H1 (cell line): ENCODE measurements around the gene SPAG16. TPM values are rescaled to one million over a fixed set of nuclear protein-coding genes. Genes with fewer than 3 reads are reported as not detected.

Experiments
- CTCF ChIA-PET: fragments of 300-600 bp; sonication (Branson Sonifier 250); formaldehyde crosslinking; loops from one replicate; lab custom pipeline; 2021; ENCODE audit not compliant: partially characterized antibody; lab: Charles Lee
- POLR2A ChIA-PET: fragments of 300-600 bp; sonication (Branson Sonifier 250); formaldehyde crosslinking; loops from one replicate; lab custom pipeline; 2021; ENCODE audit warnings: inconsistent platforms; ENCODE audit not compliant: partially characterized antibody; lab: Charles Lee
- DNase-seq, 2 experiments: peaks; one replicate each; pipeline versions ENCODE4 v3.0.0 to v3.0.0-alpha.2; 2010 to 2022; ENCODE audit warnings: low spot score in 2 of 2, low read depth in 1 of 2, mixed read lengths in 1 of 2
- FAIRE-seq: peaks from 2 replicates; lab custom pipeline; 2011; peaks lifted over from hg19 to GRCh38; lab: Jason Lieb, UNC
- H2AFZ ChIP-seq: 2 replicates; pipeline ENCODE4 v1.8.1; 2012; ENCODE audit warnings: low read length, inconsistent platforms
- H2AK5ac ChIP-seq: 2 replicates; pipeline ENCODE4 v1.6.1; 2013; ENCODE audit warnings: low read depth, low read length
- H2BK120ac ChIP-seq: replicated peaks from 2 replicates; pipeline ENCODE3; 2013; ENCODE audit warnings: low read depth, low read length, inconsistent platforms
- H2BK12ac ChIP-seq: 2 replicates; pipeline ENCODE4 v1.6.1; 2013; ENCODE audit warnings: low read depth, low read length
- H2BK15ac ChIP-seq: 2 replicates; pipeline ENCODE4 v1.6.1; 2013; ENCODE audit warnings: low read length
- H2BK20ac ChIP-seq: 2 replicates; pipeline ENCODE4 v1.6.1; 2013; ENCODE audit warnings: low read length
- H2BK5ac ChIP-seq: 2 replicates; pipeline ENCODE4 v1.6.1; 2013; ENCODE audit warnings: low read depth, low read length
- H3K14ac ChIP-seq: 2 replicates; pipeline ENCODE4 v1.6.1; 2013; ENCODE audit warnings: inconsistent platforms; ENCODE audit not compliant: insufficient read length
- H3K18ac ChIP-seq: 2 replicates; pipeline ENCODE4 v1.6.1; 2013; ENCODE audit warnings: low read length; ENCODE audit errors: extremely low read depth
- H3K23ac ChIP-seq: 2 replicates; pipeline ENCODE4 v1.6.1; 2013; ENCODE audit warnings: inconsistent platforms; ENCODE audit not compliant: insufficient read length
- H3K23me2 ChIP-seq: 2 replicates; pipeline ENCODE4 v1.6.1; 2013; ENCODE audit warnings: low read depth, low read length
- H3K27ac ChIP-seq: 2 replicates; pipeline ENCODE4 v1.6.1; 2011; ENCODE audit warnings: low read depth, low read length, inconsistent platforms
- H3K27me3 ChIP-seq, 4 experiments: replicated peaks in 1 of 4; 1 replicate in 1 of 4; 2 replicates in 3 of 4; pipeline versions ENCODE4 v1.6.1 to v1.8.1; 2011 to 2013; ENCODE audit warnings: low read length in 3 of 4, mild to moderate bottlenecking in 3 of 4, inconsistent platforms in 2 of 4, mixed read lengths in 2 of 4, moderate library complexity in 1 of 4; ENCODE audit not compliant: control insufficient read depth in 3 of 4, insufficient read depth in 3 of 4; ENCODE audit errors: extremely low read depth in 1 of 4
- H3K36me3 ChIP-seq, 4 experiments: 2 replicates each; pipeline versions ENCODE4 v1.6.1 to v1.8.1; 2011 to 2013; ENCODE audit warnings: mild to moderate bottlenecking in 4 of 4, low read length in 3 of 4, moderate library complexity in 2 of 4, control low read depth in 1 of 4, inconsistent platforms in 1 of 4; ENCODE audit not compliant: insufficient read depth in 4 of 4, control insufficient read depth in 2 of 4
- H3K4ac ChIP-seq: replicated peaks from 2 replicates; pipeline ENCODE3; 2013; ENCODE audit warnings: low read length, low read depth, mixed read lengths, inconsistent platforms; ENCODE audit not compliant: insufficient read length
- H3K4me1 ChIP-seq, 4 experiments: replicated peaks in 1 of 4; 1 replicate in 1 of 4; 2 replicates in 3 of 4; pipeline versions ENCODE4 v1.6.1 to v1.8.1; 2011 to 2013; ENCODE audit warnings: low read length in 3 of 4, inconsistent platforms in 2 of 4, mixed read lengths in 1 of 4; ENCODE audit not compliant: insufficient read depth in 4 of 4, control insufficient read depth in 3 of 4
- H3K4me2 ChIP-seq, 2 experiments: 2 replicates each; pipeline versions ENCODE4 v1.6.1 to v1.8.1; 2011 to 2013; ENCODE audit warnings: low read depth in 2 of 2, low read length in 2 of 2, control low read depth in 1 of 2, inconsistent platforms in 1 of 2, mild to moderate bottlenecking in 1 of 2; ENCODE audit not compliant: insufficient read depth in 1 of 2
- H3K4me3 ChIP-seq, 4 experiments: fragments of 200-600, 300-600 bp in 1 of 4; sonication (generic), shearing (Covaris generic), sonication (Bioruptor Twin) in 1 of 4; 2 replicates each; pipeline versions ENCODE4 v1.5.1 to v1.8.1; 2011 to 2016; ENCODE audit warnings: low read length in 4 of 4, low read depth in 3 of 4, control low read depth in 2 of 4, inconsistent platforms in 2 of 4, mild to moderate bottlenecking in 2 of 4, mixed read lengths in 1 of 4, moderate library complexity in 1 of 4; ENCODE audit not compliant: insufficient read depth in 2 of 4; ENCODE audit errors: extremely low read depth in 1 of 4
- H3K56ac ChIP-seq: replicated peaks from 2 replicates; pipeline ENCODE3; 2013; ENCODE audit warnings: low read depth, mild to moderate bottlenecking, mixed read lengths, low read length, inconsistent platforms; ENCODE audit not compliant: insufficient read length
- H3K79me1 ChIP-seq: 2 replicates; pipeline ENCODE4 v1.6.1; 2013; ENCODE audit warnings: low read depth, low read length, control low read depth
- H3K79me2 ChIP-seq, 2 experiments: 2 replicates each; pipeline versions ENCODE4 v1.6.1 to v1.8.1; 2012 to 2013; ENCODE audit warnings: low read length in 2 of 2, mild to moderate bottlenecking in 2 of 2, inconsistent platforms in 1 of 2; ENCODE audit not compliant: insufficient read depth in 2 of 2, control insufficient read depth in 1 of 2
- H3K9ac ChIP-seq, 4 experiments: replicated peaks in 1 of 4; 1 replicate in 1 of 4; 2 replicates in 3 of 4; pipeline versions ENCODE4 v1.6.1 to v1.8.1; 2011 to 2013; ENCODE audit warnings: low read depth in 3 of 4, low read length in 3 of 4, control low read depth in 2 of 4, mild to moderate bottlenecking in 2 of 4, moderate library complexity in 2 of 4, inconsistent platforms in 1 of 4; ENCODE audit errors: extremely low read depth in 1 of 4
- H3K9me3 ChIP-seq, 2 experiments: 2 replicates each; pipeline versions ENCODE4 v1.6.1 to v1.8.1; 2012 to 2013; ENCODE audit warnings: mild to moderate bottlenecking in 2 of 2, moderate library complexity in 2 of 2, control low read depth in 1 of 2, inconsistent platforms in 1 of 2, low read depth in 1 of 2, low read length in 1 of 2, mixed read lengths in 1 of 2; ENCODE audit not compliant: insufficient read depth in 2 of 2
- H4K20me1 ChIP-seq, 2 experiments: replicated peaks in 1 of 2; 2 replicates each; pipeline versions ENCODE3 to v1.8.1; 2011 to 2013; ENCODE audit warnings: inconsistent platforms in 2 of 2, low read length in 2 of 2, mild to moderate bottlenecking in 1 of 2; ENCODE audit not compliant: insufficient read depth in 2 of 2, control insufficient read depth in 1 of 2
- H4K5ac ChIP-seq: 2 replicates; pipeline ENCODE4 v1.6.1; 2013; ENCODE audit warnings: low read length, low read depth, mixed read lengths, inconsistent platforms; ENCODE audit not compliant: insufficient read length
- H4K8ac ChIP-seq: 2 replicates; pipeline ENCODE4 v1.8.0; 2013; ENCODE audit warnings: mild to moderate bottlenecking, moderate library complexity, low read length, inconsistent platforms; ENCODE audit not compliant: insufficient read depth; ENCODE audit errors: extremely low read depth
- H4K91ac ChIP-seq: replicated peaks from 2 replicates; pipeline ENCODE3; 2013; ENCODE audit warnings: low read length, mixed read lengths, inconsistent platforms; ENCODE audit not compliant: insufficient read length
- BCL11A ChIP-seq, 2 experiments: IDR thresholded peaks; one replicate each; pipeline ENCODE4 v1.6.1; 2011; ENCODE audit warnings: low read depth in 2 of 2, low read length in 2 of 2, mild to moderate bottlenecking in 2 of 2
- CTBP2 ChIP-seq: IDR thresholded peaks from 2 replicates; pipeline ENCODE4 v1.7.0; 2011; ENCODE audit warnings: borderline replicate concordance, mild to moderate bottlenecking, moderate library complexity, mixed read lengths, low read length; ENCODE audit not compliant: insufficient read depth, insufficient read length
- EP300 ChIP-seq, 2 experiments: IDR thresholded peaks; 1 replicate in 1 of 2; 2 replicates in 1 of 2; pipeline ENCODE4 v1.6.1; 2011 to 2012; ENCODE audit warnings: low read depth in 2 of 2, low read length in 2 of 2, mild to moderate bottlenecking in 2 of 2, borderline replicate concordance in 1 of 2, inconsistent platforms in 1 of 2, moderate library complexity in 1 of 2
- GTF2F1 ChIP-seq: IDR thresholded peaks from 2 replicates; pipeline ENCODE4 v1.6.1; 2012; ENCODE audit warnings: low read depth, low read length, improper control_type of control experiment, borderline replicate concordance
- JUND ChIP-seq: IDR thresholded peaks from 2 replicates; pipeline ENCODE4 v1.6.1; 2011; ENCODE audit warnings: mild to moderate bottlenecking, improper control_type of control experiment, low read length
- KDM5A ChIP-seq: fragments of 200-600 bp; IDR thresholded peaks from 2 replicates; pipeline ENCODE4 v1.7.1; 2012; ENCODE audit warnings: mild to moderate bottlenecking, low read length, inconsistent platforms, mixed read lengths
- RBBP5 ChIP-seq: IDR thresholded peaks from 2 replicates; pipeline ENCODE4 v1.7.1; 2012; ENCODE audit warnings: low read depth, mild to moderate bottlenecking, inconsistent platforms, low read length, moderate library complexity, borderline replicate concordance
- RNF2 ChIP-seq: fragments of 200-900, 300-1000 bp; sonication (generic); IDR thresholded peaks from 2 replicates; pipeline ENCODE4 v1.7.1; 2016; ENCODE audit warnings: borderline replicate concordance, low read depth, mild to moderate bottlenecking, antibody characterized with exemption, low read length; ENCODE audit not compliant: poor library complexity, severe bottlenecking; ENCODE audit errors: missing control alignments
- SUZ12 ChIP-seq: fragments of 200-600 bp; sonication (generic); IDR thresholded peaks from 2 replicates; pipeline ENCODE4 v1.6.1; 2012; ENCODE audit warnings: mild to moderate bottlenecking, inconsistent platforms, low read length, moderate library complexity, mixed read lengths
- YY1 ChIP-seq: IDR thresholded peaks from 2 replicates; pipeline ENCODE4 v1.6.1; 2011; ENCODE audit warnings: low read depth, mild to moderate bottlenecking, low read length
- WGBS, 2 experiments: shearing (Covaris generic) in 1 of 2; methylation state at CpG; one replicate each; pipeline versions ENCODE4 v1.1.6 to v1.1.7; 2013 to 2015; ENCODE audit warnings: low lambda C conversion rate in 2 of 2, mixed read lengths in 2 of 2, inconsistent platforms in 1 of 2, low coverage in 1 of 2, missing lambda C conversion rate in 1 of 2; ENCODE audit not compliant: insufficient replicate concordance in 2 of 2, insufficient coverage in 1 of 2, insufficient read length in 1 of 2; ENCODE audit errors: extremely low coverage in 1 of 2, missing lambda C conversion rate in 1 of 2; 5-methylcytosine and 5-hydroxymethylcytosine counted together
- polyA plus RNA-seq, 7 experiments: library from polyadenylated mRNA; depleted of rRNA in 3 of 7; stranded (reverse) in 5 of 7; unstranded in 2 of 7; fragments of >200 nt in 5 of 7; fragments of 200-250 nt in 2 of 7; gene quantifications; 1 replicate in 5 of 7; 2 replicates in 1 of 7; 4 replicates in 1 of 7; pipeline versions ENCODE4 v1.2.1 to v1.2.3, GENCODE V29; 2011 to 2013; ENCODE audit warnings: missing spikeins in 2 of 7, mixed read lengths in 2 of 7
- total RNA-seq: library from RNA; stranded (reverse); fragmentation: NEBNext Ultra II Directional; extraction: Animal tissue kit (Norgen Biotek cat#: 25700); gene quantifications from 2 replicates; pipeline ENCODE4 v1.2.1, GENCODE V29; 2021
- TF ChIP-seq, protein P1 (sequence below), 3 experiments: IDR thresholded peaks; 1 replicate in 2 of 3; 2 replicates in 1 of 3; pipeline versions ENCODE4 v1.5.1 to v1.6.1; 2011; ENCODE audit warnings: low read length in 3 of 3, mild to moderate bottlenecking in 3 of 3, inconsistent platforms in 2 of 3, low read depth in 1 of 3, moderate library complexity in 1 of 3; ENCODE audit not compliant: insufficient read depth in 1 of 3; ENCODE audit errors: control extremely low read depth in 1 of 3

SPAG16 gene
- total and polyA plus RNA-seq, 2 of the 8 experiments (the other 6 are each of a cell fraction or from before 2014, with no cell fraction given): 6.0 to 14.9 TPM

DNA sequence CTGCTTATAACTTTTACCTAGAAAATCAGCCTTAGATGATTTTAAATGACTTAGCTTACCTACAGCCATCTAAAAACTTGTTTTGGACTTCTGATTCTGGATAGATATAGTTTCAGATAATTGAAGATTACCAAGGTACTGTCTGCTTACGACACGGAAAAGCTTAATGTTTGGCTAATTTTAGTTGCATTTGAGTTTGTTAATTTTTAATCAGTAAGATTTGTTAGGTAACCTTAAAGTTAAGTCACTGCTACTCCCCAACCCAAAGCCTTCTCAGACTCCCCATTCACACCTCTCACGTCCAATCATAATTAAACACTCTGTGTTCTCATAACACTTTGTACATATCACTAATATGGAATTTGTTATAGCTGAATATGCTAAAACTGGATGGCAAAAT, 936.0 kb downstream of the SPAG16 start:
- CTCF ChIA-PET: no interaction called here
- no peaks in the 10 kb centered on the region for H3K23me2 ChIP-seq
- peaks cover 0 to 4% (median 1%) of the 10 kb centered on the region in 4 experiments; a peak in 1 of 7 replicates for H3K4me1 ChIP-seq
- no peak overlapping the region for H3K14ac ChIP-seq
- no peak overlapping the region for H2BK12ac ChIP-seq
- no peak overlapping the region for H4K91ac ChIP-seq
- no peak overlapping the region for H3K18ac ChIP-seq
- H2AFZ ChIP-seq: no peak overlapping the region
- H2AK5ac ChIP-seq: no peak overlapping the region
- no peak overlapping the region for H3K23ac ChIP-seq
- no peak overlapping the region for H3K4ac ChIP-seq
- no peak overlapping the region for H2BK20ac ChIP-seq
- no peak overlapping the region for H3K27ac ChIP-seq
- H2BK120ac ChIP-seq: no peak overlapping the region
- H4K20me1 ChIP-seq: no peaks in the 10 kb centered on the region
- no peaks in the 10 kb centered on the region for H3K27me3 ChIP-seq
- H3K56ac ChIP-seq: no peak overlapping the region
- POLR2A ChIA-PET: no interaction called here
- H3K4me2 ChIP-seq: no peak overlapping the region
- H4K5ac ChIP-seq: no peak overlapping the region
- H4K8ac ChIP-seq: no peak overlapping the region
- no peaks in the 10 kb centered on the region for H3K79me2 ChIP-seq
- no peak for FAIRE-seq
- 60% methylated on average over 3 of the region's 3 CpGs; no CpG with 5 or more reads in 1 of the 2 experiments for WGBS, 2 experiments
- H2BK5ac ChIP-seq: no peak overlapping the region
- H3K4me3 ChIP-seq: no peak overlapping the region
- no peaks in the 10 kb centered on the region for H3K36me3 ChIP-seq
- no peak overlapping the region for H3K9ac ChIP-seq
- no peaks in the 10 kb centered on the region for H3K79me1 ChIP-seq
- H3K9me3 ChIP-seq: no peaks in the 10 kb centered on the region
- no peak for DNase-seq
- no peak overlapping the region for H2BK15ac ChIP-seq
- TF ChIP-seq CTBP2 (no peak), JUND (no peak), RBBP5 (no peak), KDM5A (no peak), GTF2F1 (no peak), EP300 (IDR thresholded peaks at IDR 0.05; ENCODE audit: borderline replicate concordance in 1 of 2, low read depth in 2 of 2, low read length in 2 of 2) (no peak), SUZ12 (no peak), BCL11A (IDR thresholded peaks at IDR 0.05; ENCODE audit: low read depth in 2 of 2, low read length in 2 of 2) (no peak), RNF2 (no peak), YY1 (no peak)
- TF ChIP-seq, protein P1, sequence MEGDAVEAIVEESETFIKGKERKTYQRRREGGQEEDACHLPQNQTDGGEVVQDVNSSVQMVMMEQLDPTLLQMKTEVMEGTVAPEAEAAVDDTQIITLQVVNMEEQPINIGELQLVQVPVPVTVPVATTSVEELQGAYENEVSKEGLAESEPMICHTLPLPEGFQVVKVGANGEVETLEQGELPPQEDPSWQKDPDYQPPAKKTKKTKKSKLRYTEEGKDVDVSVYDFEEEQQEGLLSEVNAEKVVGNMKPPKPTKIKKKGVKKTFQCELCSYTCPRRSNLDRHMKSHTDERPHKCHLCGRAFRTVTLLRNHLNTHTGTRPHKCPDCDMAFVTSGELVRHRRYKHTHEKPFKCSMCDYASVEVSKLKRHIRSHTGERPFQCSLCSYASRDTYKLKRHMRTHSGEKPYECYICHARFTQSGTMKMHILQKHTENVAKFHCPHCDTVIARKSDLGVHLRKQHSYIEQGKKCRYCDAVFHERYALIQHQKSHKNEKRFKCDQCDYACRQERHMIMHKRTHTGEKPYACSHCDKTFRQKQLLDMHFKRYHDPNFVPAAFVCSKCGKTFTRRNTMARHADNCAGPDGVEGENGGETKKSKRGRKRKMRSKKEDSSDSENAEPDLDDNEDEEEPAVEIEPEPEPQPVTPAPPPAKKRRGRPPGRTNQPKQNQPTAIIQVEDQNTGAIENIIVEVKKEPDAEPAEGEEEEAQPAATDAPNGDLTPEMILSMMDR (IDR thresholded peaks at IDR 0.05; ENCODE audit: control extremely low read depth in 1 of 3, insufficient read depth in 1 of 3, low read depth in 1 of 3, low read length in 3 of 3): no peak
